GM15510 (cell line): ENCODE measurements around the gene SLC39A12.

Source experiments
- POLR2A ChIP-seq: IDR thresholded peaks from 3 replicates; pipeline ENCODE4 v1.6.1; 2011; ENCODE audit warnings: borderline replicate concordance; ENCODE audit not compliant: insufficient read length; ENCODE audit errors: extremely low read depth

The SLC39A12 gene

DNA sequence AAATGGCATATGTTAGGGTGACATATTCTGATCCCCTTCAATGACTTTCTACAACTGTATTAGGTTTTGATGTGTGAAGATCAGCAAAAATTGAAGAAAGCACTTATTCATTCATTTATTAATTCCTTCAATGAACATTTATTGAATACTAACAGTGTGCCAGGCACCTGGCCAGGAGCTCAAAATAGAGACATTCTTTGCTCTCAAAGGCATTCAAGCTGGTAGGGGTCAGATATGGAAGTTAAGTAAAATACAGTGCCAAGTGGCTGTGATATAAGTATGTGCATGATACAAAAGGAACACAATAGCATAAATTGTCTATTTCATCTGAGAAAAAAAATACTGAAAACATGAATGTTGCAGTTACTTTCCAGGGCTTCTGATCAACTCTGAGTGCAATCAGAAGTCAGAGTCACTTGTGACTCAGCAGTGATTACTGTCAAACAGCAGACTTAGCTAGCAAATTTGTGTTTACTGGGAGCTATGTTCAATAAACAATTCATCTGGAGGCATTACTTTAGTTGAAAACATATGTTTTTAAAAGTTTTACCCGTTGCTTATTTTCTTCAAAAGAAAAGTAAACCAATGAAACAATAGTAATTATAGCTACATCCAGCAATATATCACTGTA, 128.1 kb downstream of the SLC39A12 start:
- no peak for TF ChIP-seq POLR2A

GRCh38 chr10:18082381-18082780, 130.7 kb downstream of the SLC39A12 start:
- TF ChIP-seq POLR2A, result no peak

- TF ChIP-seq POLR2A, result no peak
These were observed 134.1 kb downstream of the SLC39A12 start for GRCh38 chr10:18085855-18086254.

DNA sequence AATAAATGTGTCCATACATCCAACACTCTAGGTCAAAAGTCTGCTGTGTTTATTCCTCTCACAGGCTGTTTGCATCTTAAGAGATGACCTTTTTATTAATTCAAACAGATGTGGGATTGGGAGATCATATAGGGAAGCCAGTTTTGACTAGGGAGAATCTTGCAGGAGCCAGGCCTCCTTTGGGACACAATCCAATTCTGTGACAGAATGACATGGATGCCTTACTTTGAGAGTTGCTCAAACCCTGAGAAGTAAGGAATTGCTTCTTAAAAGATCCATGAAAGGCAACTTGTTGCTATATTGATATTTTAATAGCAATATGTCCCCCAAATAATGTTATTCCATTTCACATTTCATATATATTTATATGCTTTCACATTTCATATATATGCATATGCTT, 135.0 kb downstream of the SLC39A12 start:
- TF ChIP-seq POLR2A, result no peak

DNA sequence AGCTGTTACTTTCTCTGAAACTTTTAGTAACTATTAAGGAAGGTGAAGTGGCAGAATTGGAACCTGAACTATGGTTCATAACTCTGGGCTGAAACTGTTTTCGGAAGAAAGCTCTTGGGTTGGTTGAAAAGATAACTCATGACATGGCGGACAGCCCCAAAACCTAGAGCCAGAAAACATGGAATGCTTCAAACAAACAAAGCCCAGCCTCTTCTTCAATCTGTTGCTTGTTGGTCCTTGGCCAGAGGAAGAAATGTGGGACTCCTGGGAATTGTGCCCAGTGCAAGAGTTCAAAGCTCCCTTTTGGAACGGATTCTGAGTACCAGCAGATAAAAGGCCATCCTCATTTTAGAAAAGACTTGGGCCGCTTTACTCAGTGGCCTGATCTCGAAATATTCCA, 135.6 kb downstream of the SLC39A12 start:
- no peak for TF ChIP-seq POLR2A
